ENCODE data around the gene TJP2. TPM values are rescaled to one million over a fixed set of nuclear protein-coding genes. Genes with fewer than 3 reads are reported as not detected.
A peak's percentile ranks its signal among the peaks of the same experiment; 100 is the strongest.

TJP2 gene
- total RNA-seq, 1 experiment from 2014 or later = 73.7 TPM

GRCh38 chr9:69232135-69232534, 58.1 kb downstream of the TJP2 start:
- no peak for DNase-seq (ENCODE audit: low read depth)

GRCh38 chr9:69234683-69235082, 60.6 kb downstream of the TJP2 start:
- DNase-seq (ENCODE audit: low read depth) = no peak

GRCh38 chr9:69236188-69236587, 62.1 kb downstream of the TJP2 start:
- no peak for DNase-seq (ENCODE audit: low read depth)

GRCh38 chr9:69237702-69238295, 63.7 kb downstream of the TJP2 start:
- no peak for DNase-seq (ENCODE audit: low read depth)

GRCh38 chr9:69243116-69243515, 69.0 kb downstream of the TJP2 start:
- no peak for DNase-seq (ENCODE audit: low read depth)

- DNase-seq (ENCODE audit: low read depth) = no peak
Measured at GRCh38 chr9:69246629-69247028, 72.6 kb downstream of the TJP2 start.

- DNase-seq (ENCODE audit: low read depth) = no peak
Measured at GRCh38 chr9:69248005-69248404, 73.9 kb downstream of the TJP2 start.

GRCh38 chr9:69249337-69249736, 75.3 kb downstream of the TJP2 start:
- DNase-seq (ENCODE audit: low read depth) = peak; percentile 13

- no peak for DNase-seq (ENCODE audit: low read depth)
Measured at GRCh38 chr9:69250681-69251080, 76.6 kb downstream of the TJP2 start.

- no peak for DNase-seq (ENCODE audit: low read depth)
Measured at GRCh38 chr9:69252436-69252835, 78.4 kb downstream of the TJP2 start.

GRCh38 chr9:69253057-69253456, 79.0 kb downstream of the TJP2 start:
- no peak for DNase-seq (ENCODE audit: low read depth)

GRCh38 chr9:69254223-69254622, 80.1 kb downstream of the TJP2 start:
- no peak for DNase-seq (ENCODE audit: low read depth)

GRCh38 chr9:69255591-69255990, 81.5 kb downstream of the TJP2 start:
- no peak for DNase-seq (ENCODE audit: low read depth)

- DNase-seq (ENCODE audit: low read depth) = no peak
Measured at GRCh38 chr9:69258551-69258950, 84.5 kb downstream of the TJP2 start.

GRCh38 chr9:69260161-69260560, 86.1 kb downstream of the TJP2 start:
- DNase-seq (ENCODE audit: low read depth) = no peak

- no peak for DNase-seq (ENCODE audit: low read depth)
Measured at GRCh38 chr9:69261636-69262035, 87.6 kb downstream of the TJP2 start.

GRCh38 chr9:69264526-69264925, 90.4 kb downstream of the TJP2 start:
- DNase-seq (ENCODE audit: low read depth) = peak; percentile 14

GRCh38 chr9:69265891-69266290, 91.8 kb downstream of the TJP2 start:
- DNase-seq (ENCODE audit: low read depth) = peak; percentile 68

- DNase-seq (ENCODE audit: low read depth) = no peak
Measured at GRCh38 chr9:69272212-69272611, 98.1 kb downstream of the TJP2 start.

GRCh38 chr9:69273161-69273560, 99.1 kb downstream of the TJP2 start:
- no peak for DNase-seq (ENCODE audit: low read depth)

GRCh38 chr9:69276775-69277174, 102.7 kb downstream of the TJP2 start:
- DNase-seq (ENCODE audit: low read depth) = no peak

- DNase-seq (ENCODE audit: low read depth) = no peak
Measured at GRCh38 chr9:69279084-69279731, 105.1 kb downstream of the TJP2 start.

- no peak for DNase-seq (ENCODE audit: low read depth)
Measured at GRCh38 chr9:69279733-69280132, 105.7 kb downstream of the TJP2 start.

- DNase-seq (ENCODE audit: low read depth) = no peak
Measured at GRCh38 chr9:69283003-69283402, 108.9 kb downstream of the TJP2 start.
